Osteoblast (primary cell): ENCODE data around the gene PAX2. TPM values are rescaled to one million over a fixed set of nuclear protein-coding genes. Genes with fewer than 3 reads are reported as not detected.

Experiments
- DNase-seq: peaks from one replicate; pipeline ENCODE4 v3.0.0; 2011; ENCODE audit warnings: low spot score, mixed read lengths; ENCODE audit not compliant: insufficient read length; ENCODE audit errors: missing footprints
- H2AFZ ChIP-seq: 2 replicates; pipeline ENCODE4 v1.6.0; 2011; ENCODE audit warnings: mild to moderate bottlenecking, low read length
- H3K27ac ChIP-seq: 2 replicates; pipeline ENCODE4 v1.5.1; 2011; ENCODE audit warnings: mild to moderate bottlenecking, low read depth, low read length, moderate library complexity
- H3K27me3 ChIP-seq: 2 replicates; pipeline ENCODE4 v1.6.0; 2012; ENCODE audit warnings: mild to moderate bottlenecking, control low read depth, inconsistent platforms, low read length, moderate library complexity; ENCODE audit not compliant: insufficient read depth
- H3K36me3 ChIP-seq: 2 replicates; pipeline ENCODE4 v1.5.1; 2011; ENCODE audit warnings: mild to moderate bottlenecking, low read length, control low read depth, moderate library complexity; ENCODE audit not compliant: insufficient read depth
- H3K4me1 ChIP-seq: 2 replicates; pipeline ENCODE4 v1.5.1; 2011; ENCODE audit warnings: mild to moderate bottlenecking, low read length, control low read depth, moderate library complexity; ENCODE audit not compliant: insufficient read depth
- H3K4me2 ChIP-seq: 2 replicates; pipeline ENCODE4 v1.6.0; 2011; ENCODE audit warnings: mild to moderate bottlenecking, low read length; ENCODE audit not compliant: insufficient read depth
- H3K4me3 ChIP-seq: fragments of 200-600 bp; sonication (generic); 3 replicates; pipeline ENCODE4 v1.5.1; 2012; ENCODE audit warnings: mild to moderate bottlenecking, low read length, inconsistent platforms; ENCODE audit not compliant: insufficient read depth
- H3K79me2 ChIP-seq: 2 replicates; pipeline ENCODE4 v1.6.0; 2012; ENCODE audit warnings: mild to moderate bottlenecking, low read length, control low read depth, inconsistent platforms; ENCODE audit not compliant: insufficient read depth
- H3K9me3 ChIP-seq: 2 replicates; pipeline ENCODE4 v1.5.1; 2011; ENCODE audit warnings: low read depth, low read length, control low read depth
- H4K20me1 ChIP-seq: 2 replicates; pipeline ENCODE4 v1.6.0; 2012; ENCODE audit warnings: mild to moderate bottlenecking, low read length, control low read depth; ENCODE audit not compliant: insufficient read depth
- CTCF ChIP-seq: IDR thresholded peaks from 2 replicates; pipeline ENCODE4 v1.5.1; 2011; ENCODE audit warnings: mild to moderate bottlenecking, low read depth, low read length, moderate library complexity; ENCODE audit errors: extremely low read depth
- total RNA-seq: library from RNA; depleted of rRNA; stranded (reverse); fragments of >200 nt; gene quantifications from 2 replicates; pipeline ENCODE4 v1.2.3, GENCODE V29; 2012

Gene PAX2
- total RNA-seq, 1 donor: not detected

GRCh38 chr10:100750291-100751210, 5.2 kb downstream of the PAX2 start:
- no peak for TF ChIP-seq CTCF
- H3K9me3 ChIP-seq: no peaks in the 10 kb centered on the region
- DNase-seq: peak; percentile 77
- H3K27ac ChIP-seq: no peak overlapping the region
- peaks cover 2% of the 10 kb centered on the region for H4K20me1 ChIP-seq
- H3K4me2 ChIP-seq: no peak overlapping the region
- no peak overlapping the region for H3K4me3 ChIP-seq
- H3K27me3 ChIP-seq: peaks cover 98% of the 10 kb centered on the region
- H2AFZ ChIP-seq: no peak overlapping the region
- no peaks in the 10 kb centered on the region for H3K79me2 ChIP-seq
- no peaks in the 10 kb centered on the region for H3K4me1 ChIP-seq
- no peaks in the 10 kb centered on the region for H3K36me3 ChIP-seq

GRCh38 chr10:100751211-100751933, 6.0 kb downstream of the PAX2 start:
- H3K4me3 ChIP-seq: no peak overlapping the region
- no peaks in the 10 kb centered on the region for H3K4me1 ChIP-seq
- no peak overlapping the region for H3K27ac ChIP-seq
- H3K4me2 ChIP-seq: no peak overlapping the region
- no peaks in the 10 kb centered on the region for H3K79me2 ChIP-seq
- no peaks in the 10 kb centered on the region for H3K9me3 ChIP-seq
- TF ChIP-seq CTCF: no peak
- H4K20me1 ChIP-seq: peaks cover 2% of the 10 kb centered on the region
- DNase-seq: peak; percentile 58
- H2AFZ ChIP-seq: no peak overlapping the region
- no peaks in the 10 kb centered on the region for H3K36me3 ChIP-seq
- H3K27me3 ChIP-seq: peaks cover 98% of the 10 kb centered on the region

- no peak overlapping the region for H3K4me2 ChIP-seq
- H3K9me3 ChIP-seq: no peaks in the 10 kb centered on the region
- no peaks in the 10 kb centered on the region for H3K4me1 ChIP-seq
- no peak for TF ChIP-seq CTCF
- H3K27ac ChIP-seq: no peak overlapping the region
- no peak overlapping the region for H3K4me3 ChIP-seq
- no peaks in the 10 kb centered on the region for H3K79me2 ChIP-seq
- no peaks in the 10 kb centered on the region for H3K36me3 ChIP-seq
- no peaks in the 10 kb centered on the region for H4K20me1 ChIP-seq
- DNase-seq: no peak
- H2AFZ ChIP-seq: no peak overlapping the region
- peaks cover 86% of the 10 kb centered on the region for H3K27me3 ChIP-seq
These were observed 10.4 kb downstream of the PAX2 start for GRCh38 chr10:100755821-100756220.

GRCh38 chr10:100759331-100759730, 13.9 kb downstream of the PAX2 start:
- Histone ChIP-seq H3K4me3 (no peak overlapping the region), H4K20me1 (no peaks in the 10 kb centered on the region), H3K9me3 (no peaks in the 10 kb centered on the region), H3K36me3 (no peaks in the 10 kb centered on the region), H3K79me2 (no peaks in the 10 kb centered on the region), H3K27me3 (peaks cover 81% of the 10 kb centered on the region), H3K4me1 (no peaks in the 10 kb centered on the region), H3K4me2 (no peak overlapping the region), H2AFZ (no peak overlapping the region), H3K27ac (no peak overlapping the region)
- TF ChIP-seq CTCF: no peak
- no peak for DNase-seq
